Breast epithelium (tissue), 3 donors: Measurements from ENCODE around the gene PTPRN2.
"Not testable (repeated sequence)": the region's sequence is repeated elsewhere in the genome, so short reads cannot be mapped to it uniquely, and the experiment has no call there.

Experiments used
- CTCF ChIP-seq, 3 donors: fragments of 450-650 bp; IDR thresholded peaks; one replicate each; pipeline ENCODE4 v1.5.1; 2016 to 2017; ENCODE audit warnings: antibody characterized with exemption in 3 of 3, mild to moderate bottlenecking in 3 of 3, moderate library complexity in 3 of 3
- POLR2A ChIP-seq: fragments of 450-650 bp; IDR thresholded peaks from one replicate; pipeline ENCODE4 v1.6.1; 2016; ENCODE audit warnings: antibody characterized with exemption, mild to moderate bottlenecking, moderate library complexity
- POLR2AphosphoS5 ChIP-seq, 3 donors: sonication (generic); formaldehyde crosslinking; IDR thresholded peaks; one replicate each; pipeline ENCODE4 v1.6.1; 2017; ENCODE audit warnings: antibody characterized with exemption in 3 of 3

GRCh38 chr7:158273756-158274342, 313.8 kb downstream of the PTPRN2 start:
- TF ChIP-seq CTCF (IDR thresholded peaks at IDR 0.05); POLR2AphosphoS5 (IDR thresholded peaks at IDR 0.05); POLR2A: not testable (repeated sequence)
